HG03066 (cell line): ENCODE results near the gene CBX2.

Source experiments
- ATAC-seq: cut with Tn5 transposase; IDR thresholded peaks from one replicate; pipeline ENCODE4 v1.9.1; 2021; ENCODE audit warnings: low read depth; ENCODE audit not compliant: unreplicated experiment

CBX2 gene

GRCh38 chr17:79777894-79778503 is at the start of gene CBX2:
Gene CBX2, plus strand, starts transcription at chr17:79778148. Its CDS starts 88 bp downstream, at chr17:79778236.
- ATAC-seq, result no peak

DNA sequence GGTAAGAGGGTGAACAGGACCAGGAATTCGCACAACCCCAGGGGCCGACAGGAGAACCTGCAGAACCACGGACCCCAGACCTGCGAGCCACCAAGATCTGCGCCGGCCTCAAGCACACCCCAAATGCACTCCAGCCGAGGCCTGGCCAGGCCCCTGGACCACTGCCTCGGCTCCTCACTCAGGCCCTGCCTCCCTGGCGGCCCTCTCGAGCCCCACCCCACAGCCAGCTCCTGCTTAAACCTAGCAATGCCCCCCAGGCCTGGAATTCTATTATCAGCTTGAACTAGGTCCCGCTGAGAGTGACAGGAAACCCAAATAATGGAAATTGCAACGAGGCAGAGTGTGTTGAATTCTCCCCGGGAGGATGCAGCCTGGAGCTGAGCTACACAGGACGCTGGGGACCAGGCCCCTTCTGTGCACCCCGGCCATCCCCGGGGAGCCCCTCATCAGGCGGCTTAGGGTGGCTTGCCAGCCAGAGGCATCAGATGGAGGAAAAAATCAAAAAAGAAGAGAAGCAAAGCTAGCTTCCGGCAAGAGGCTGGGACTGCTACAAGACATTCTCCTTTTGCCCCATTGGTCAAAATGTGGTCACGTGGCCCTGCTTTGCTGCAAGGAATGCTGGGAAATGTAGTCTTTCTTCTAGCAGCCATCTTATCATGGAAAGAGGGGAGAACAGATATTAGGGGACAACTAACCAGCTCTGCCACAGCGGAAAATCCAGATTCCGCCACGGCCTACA is 49.6 kb upstream of the CBX2 start:
- peak; percentile 52 for ATAC-seq

DNA sequence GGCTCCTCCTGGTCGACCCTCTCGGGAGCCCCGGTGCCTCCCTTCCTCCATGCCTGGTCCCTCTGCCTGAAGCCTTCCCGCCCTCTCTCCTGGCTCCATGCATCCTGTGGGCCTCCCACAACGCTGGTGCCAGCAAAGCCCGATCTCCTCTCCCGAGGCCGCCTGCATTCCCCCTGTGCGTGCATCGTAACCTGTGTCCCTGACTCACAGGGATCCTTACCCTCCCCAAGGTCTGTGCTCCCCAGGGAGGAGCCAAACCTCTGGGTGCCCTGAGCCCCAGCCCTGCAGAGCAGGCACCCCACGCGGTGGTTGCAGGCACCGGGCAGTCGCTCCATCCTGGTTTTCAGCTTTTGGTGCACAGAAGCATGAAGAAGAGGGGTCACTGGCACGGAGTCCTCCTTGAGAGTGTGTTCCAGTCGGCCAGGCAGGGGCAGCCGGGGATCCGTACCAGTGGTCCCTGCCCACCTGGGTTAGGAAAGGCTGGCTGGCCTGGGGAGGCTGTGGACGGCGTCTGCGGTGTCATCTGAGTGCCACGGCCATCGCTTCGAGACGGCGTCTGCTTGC is 49.0 kb upstream of the CBX2 start:
- ATAC-seq, result no peak

DNA sequence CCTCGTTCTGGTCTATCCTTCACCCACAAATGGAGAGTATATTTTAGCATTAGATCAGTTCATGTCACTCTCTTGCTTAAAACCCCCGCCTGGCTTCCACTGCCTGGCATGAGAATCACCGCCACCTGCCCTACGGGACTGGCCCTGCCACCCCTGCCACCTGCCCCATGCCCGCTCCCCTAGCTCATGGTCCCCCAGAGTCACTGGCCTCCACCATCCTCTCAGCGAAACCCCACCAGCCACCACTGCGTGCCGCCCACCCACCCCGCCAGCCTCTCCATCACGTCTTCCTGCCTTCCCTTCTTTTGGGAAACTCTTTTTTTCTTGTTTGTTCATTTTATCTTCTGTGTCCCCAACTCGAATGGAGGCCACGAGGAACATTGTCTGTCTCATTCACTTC is 48.2 kb upstream of the CBX2 start:
- ATAC-seq, result no peak

DNA sequence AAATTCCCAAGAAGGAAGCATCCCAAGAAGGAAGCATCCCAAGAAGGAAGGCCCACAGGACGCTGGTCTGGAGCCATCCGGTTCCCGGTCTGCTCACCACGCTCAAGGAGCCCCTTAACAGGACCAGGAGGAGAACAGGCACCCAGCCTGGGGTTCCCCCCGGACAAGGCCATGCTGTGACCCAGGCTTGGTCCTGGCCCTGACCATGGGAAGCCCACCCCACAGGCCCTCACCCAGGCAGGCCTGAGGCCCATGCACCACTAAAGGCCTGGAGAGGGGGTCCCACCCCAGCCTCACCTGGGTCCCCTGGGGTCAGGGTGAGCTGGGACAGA is 47.5 kb upstream of the CBX2 start:
- no peak for ATAC-seq

DNA sequence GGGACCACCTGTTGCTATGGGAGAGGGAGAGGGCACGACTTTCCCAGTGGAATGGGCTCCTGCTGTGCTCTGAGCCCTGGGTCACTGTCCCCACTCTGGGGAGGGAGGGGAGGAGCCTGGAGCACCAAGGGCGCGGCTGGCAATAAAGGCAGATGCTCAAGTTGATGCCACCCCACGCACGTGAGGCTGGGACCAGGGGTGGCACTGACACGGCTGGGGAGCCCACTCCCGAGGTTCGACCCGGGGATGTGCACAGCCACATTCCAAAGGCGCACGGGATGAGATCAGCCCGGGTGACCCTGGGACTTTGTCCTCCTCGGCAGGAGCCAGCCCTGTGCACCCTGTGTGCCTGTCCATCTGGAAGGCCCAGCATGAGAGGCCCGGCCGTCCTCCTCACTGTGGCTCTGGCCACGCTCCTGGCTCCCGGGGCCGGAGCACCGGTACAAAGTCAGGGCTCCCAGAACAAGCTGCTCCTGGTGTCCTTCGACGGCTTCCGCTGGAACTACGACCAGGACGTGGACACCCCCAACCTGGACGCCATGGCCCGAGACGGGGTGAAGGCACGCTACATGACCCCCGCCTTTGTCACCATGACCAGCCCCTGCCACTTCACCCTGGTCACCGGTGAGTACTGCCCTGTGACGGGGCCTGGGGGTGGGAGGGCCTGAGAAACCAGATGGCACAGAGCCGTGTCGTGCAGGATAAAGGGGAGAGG is 47.0 kb upstream of the CBX2 start, which contains the start of gene ENPP7:
Gene ENPP7, plus strand, starts transcription at position 175 of the 715 bp plus-strand sequence. Its CDS starts 197 bp downstream, at position 372.
- no peak for ATAC-seq

DNA sequence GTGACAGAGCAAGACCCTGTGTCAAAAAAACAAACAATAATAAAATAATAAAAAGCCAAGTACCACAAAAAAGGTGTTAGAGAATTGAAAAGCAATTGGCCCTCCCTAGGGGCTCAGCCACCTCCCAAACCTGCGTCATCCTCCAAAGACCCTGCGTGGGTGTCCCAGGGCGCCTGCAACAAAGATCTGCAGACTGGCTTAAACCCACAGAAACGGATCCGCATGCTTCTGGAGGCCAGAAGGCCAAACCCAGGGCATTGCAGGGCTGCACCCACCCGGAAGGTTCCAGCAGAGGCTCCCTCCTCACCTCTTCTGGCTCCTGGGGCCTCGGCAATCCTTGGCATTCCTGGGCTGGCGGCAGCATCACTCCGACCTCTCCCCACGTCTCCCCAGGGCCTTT is 45.7 kb upstream of the CBX2 start:
- no peak for ATAC-seq

- ATAC-seq, result no peak
Measured at GRCh38 chr17:79732804-79733691, 44.9 kb upstream of the CBX2 start.

DNA sequence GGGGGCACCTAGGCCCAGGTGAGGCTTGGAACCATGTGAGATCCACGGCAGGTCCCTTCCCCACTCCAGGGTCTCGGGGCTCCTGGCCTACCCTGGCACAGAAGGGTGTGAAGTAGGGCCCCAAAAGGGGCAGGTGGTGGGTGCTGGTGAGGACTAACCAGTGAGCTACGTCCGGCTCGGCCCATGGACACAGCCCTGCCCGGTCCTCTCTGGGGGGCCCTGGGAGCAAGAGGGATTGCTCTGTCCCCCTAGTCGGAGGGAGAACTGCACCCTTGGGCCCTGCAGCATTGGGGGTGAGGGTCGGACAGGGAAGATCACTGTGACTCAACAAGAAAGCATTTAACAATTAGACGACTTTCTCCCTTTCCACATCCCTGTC is 44.3 kb upstream of the CBX2 start:
- no peak for ATAC-seq

DNA sequence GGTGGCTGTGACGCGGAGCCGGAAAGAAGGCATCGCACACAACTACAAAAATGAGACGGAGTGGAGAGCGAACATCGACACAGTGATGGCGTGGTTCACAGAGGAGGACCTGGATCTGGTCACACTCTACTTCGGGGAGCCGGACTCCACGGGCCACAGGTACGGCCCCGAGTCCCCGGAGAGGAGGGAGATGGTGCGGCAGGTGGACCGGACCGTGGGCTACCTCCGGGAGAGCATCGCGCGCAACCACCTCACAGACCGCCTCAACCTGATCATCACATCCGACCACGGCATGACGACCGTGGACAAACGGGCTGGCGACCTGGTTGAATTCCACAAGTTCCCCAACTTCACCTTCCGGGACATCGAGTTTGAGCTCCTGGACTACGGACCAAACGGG is 42.9 kb upstream of the CBX2 start:
- no peak for ATAC-seq

DNA sequence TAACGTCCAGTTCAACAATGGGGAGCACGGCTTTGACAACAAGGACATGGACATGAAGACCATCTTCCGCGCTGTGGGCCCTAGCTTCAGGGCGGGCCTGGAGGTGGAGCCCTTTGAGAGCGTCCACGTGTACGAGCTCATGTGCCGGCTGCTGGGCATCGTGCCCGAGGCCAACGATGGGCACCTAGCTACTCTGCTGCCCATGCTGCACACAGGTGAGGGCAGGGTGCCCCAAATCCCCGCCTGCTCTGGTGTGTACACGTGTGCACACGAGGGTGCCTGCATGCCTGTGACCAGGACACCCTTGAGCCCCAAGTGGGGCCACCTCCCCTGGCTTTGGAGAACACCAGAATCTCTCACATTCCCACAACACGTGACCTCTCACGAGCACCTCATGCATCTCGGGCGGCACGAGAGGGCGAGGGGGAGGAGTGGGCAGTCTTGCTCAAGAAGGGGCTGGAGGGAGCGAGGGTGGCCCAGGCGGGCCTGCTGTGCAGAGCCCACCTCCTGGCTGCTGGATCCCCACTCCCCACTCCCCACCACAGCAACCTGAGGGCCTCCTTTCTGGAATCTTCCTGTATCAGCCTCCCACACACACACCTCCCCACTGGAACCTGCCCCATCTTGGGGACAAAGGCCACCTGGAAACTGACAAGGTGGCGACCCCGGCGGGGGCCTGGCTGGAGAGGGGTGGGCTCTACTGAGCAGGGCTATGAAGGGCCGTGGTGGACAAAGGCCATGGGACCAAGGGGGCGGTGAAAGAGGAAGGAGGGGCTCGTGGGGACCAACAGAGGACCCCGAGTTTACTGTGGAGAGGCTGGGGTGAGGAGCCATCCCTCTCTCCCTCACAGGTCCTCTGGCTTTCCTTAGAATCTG is 40.7 kb upstream of the CBX2 start:
- no peak for ATAC-seq

- ATAC-seq, result no peak
Measured at GRCh38 chr17:79737922-79738578, 39.9 kb upstream of the CBX2 start.

DNA sequence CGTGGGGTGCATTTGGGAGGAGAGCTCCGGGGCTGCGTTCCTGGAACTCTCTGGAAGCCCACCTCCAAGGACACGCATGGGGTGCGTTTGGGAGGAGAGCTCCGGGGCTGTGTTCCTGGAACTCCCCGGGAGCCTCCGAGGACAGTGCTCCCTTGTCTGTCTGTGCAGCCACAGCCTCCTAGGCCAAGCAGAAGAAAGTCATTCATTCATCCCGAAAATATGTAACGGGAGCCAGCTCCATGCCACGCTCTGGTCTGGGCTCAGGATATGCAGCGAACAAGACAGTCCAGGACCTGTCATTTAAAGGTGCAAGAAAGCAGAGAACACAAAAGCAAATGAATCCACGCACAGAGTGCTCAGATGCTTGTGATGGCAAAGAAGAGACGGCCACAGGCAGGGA is 39.3 kb upstream of the CBX2 start:
- ATAC-seq, result no peak

DNA sequence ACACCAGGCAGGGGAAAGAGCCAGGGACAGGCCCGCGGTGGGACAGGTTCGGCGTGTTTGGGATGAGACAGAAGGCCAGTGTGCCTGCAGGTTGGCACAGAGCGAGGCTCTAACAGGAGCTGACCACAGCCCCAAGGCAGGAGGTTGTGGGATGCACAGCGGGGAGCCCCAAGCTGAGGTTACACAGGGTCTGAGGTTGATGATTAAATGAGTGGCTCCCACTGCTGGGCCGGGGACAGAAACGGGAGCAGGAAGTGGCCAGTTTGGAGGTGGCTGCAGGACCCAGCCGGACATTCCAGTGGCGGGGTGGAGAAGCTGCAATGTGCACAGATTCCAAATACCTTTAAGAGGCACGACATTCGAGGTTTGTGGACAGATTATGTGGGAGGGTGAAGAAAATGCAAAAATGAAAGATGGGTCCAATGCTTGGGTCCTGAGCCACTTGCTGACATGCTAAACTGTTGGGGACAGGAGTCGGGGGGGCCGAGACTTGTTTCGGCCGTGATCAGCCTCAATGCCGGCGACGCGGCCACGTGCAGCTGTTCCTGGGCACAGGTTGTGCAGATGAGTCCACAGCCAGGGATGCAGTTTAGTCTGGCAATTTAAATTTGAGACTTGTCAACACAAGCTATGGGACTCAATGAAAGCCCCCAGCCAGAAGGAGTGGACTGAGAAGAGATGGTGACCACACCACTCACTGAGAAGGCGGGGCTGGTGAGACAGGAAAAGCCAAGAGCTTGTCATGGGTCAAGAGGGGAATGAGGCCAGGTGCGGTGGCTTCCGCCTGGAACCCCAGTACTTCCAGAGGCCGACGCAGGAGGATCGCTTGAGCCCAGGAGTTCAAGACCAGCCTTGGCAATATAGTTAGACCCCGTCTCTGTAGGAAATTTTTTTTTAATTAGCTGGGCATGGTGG is 38.5 kb upstream of the CBX2 start:
- ATAC-seq, result no peak

DNA sequence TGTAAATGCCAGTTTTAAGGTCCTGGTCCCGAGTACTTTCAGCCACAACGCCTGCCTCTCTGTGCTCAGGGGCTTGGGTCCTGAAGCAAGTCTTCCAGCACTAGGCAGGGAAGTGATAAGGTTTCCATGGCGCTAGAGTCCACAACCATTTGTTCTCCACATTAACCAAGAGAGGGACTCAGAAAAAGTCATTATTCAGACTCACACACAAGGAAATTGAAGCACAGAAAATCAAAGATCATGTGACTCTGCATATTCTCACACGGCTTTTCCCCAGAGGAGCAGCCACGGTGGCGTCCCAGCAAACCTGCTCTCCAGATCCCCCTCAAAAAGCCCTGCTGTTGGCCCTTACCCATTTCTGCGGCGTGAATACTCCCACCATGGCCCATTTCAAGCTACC is 37.5 kb upstream of the CBX2 start:
- ATAC-seq, result no peak

GRCh38 chr17:79741401-79741750 is 36.6 kb upstream of the CBX2 start:
- ATAC-seq, result no peak

DNA sequence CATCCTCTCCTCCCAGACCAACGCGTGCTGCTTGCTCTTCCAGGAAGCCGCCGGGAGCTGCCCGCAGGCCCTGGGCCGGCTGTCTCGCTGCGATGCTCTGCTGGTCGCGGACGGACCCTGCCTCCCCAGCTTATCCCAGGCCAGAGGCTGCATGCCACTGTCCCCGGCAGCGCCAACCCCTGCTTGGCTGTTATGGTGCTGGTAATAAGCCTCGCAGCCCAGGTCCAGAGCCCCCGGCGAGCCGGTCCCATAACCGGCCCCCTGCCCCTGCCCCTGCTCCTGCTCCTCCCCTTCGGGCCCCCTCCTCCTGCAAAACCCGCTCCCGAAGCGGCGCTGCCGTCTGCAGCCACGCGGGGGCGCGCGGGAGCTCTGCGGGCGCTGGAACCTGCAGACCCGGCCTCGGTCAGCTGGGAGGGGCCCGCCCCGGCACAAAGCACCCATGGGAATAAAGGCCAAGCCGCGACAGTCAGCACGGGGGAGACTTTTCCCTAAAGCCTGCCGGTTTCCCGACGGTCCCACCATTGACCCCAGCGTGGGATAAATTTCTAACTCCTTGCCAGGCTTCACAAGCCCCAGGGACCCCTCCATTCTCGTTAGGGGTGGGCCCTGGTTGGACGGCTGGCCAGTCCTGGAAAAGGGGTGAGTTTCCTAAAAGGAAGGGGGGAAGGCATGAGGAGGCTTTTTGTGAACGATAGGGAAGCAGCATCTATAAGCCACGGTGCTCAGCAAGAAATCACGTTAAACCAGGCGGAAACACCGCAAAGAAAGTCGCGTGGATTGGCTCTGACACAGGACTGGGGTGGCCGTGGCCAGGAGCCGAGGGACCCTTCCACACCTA is 36.0 kb upstream of the CBX2 start:
- ATAC-seq, result no peak
